HEK293 (cell line): ENCODE results near the gene ATPAF2.
A peak's percentile ranks its signal among the peaks of the same experiment; 100 is the strongest.

Experiments
- CTCF ChIA-PET: fragments of 350-600 bp; formaldehyde crosslinking; extraction: SDS; loops from one replicate; lab custom pipeline; 2021; ENCODE audit warnings: antibody characterized with exemption; lab: Yijun Ruan, JAX
- POLR2A ChIA-PET: fragments of 300-600 bp; formaldehyde crosslinking; extraction: SDS; loops from one replicate; lab custom pipeline; 2020; ENCODE audit warnings: antibody characterized with exemption, inconsistent platforms; lab: Yijun Ruan, JAX
- H3K27ac ChIP-seq: fragments of 200-500 bp; sonication (Bioruptor generic); 2 replicates; pipeline ENCODE4 v1.5.1; 2014; ENCODE audit warnings: low read depth, low read length, control low read depth, inconsistent platforms; ENCODE audit errors: extremely low read depth
- H3K36me3 ChIP-seq, 2 experiments: fragments of 200-500 bp in 1 of 2; sonication (Bioruptor generic) in 1 of 2; 1 replicate in 1 of 2; 2 replicates in 1 of 2; pipeline ENCODE4 v1.5.1; 2014 to 2017; ENCODE audit warnings: inconsistent platforms in 2 of 2, low read length in 2 of 2; ENCODE audit not compliant: control insufficient read depth in 2 of 2, insufficient read depth in 1 of 2
- H3K4me1 ChIP-seq: fragments of 200-500 bp; sonication (Bioruptor generic); 2 replicates; pipeline ENCODE4 v1.5.1; 2014; ENCODE audit warnings: mild to moderate bottlenecking, low read length, inconsistent platforms; ENCODE audit not compliant: control insufficient read depth, insufficient read depth
- H3K4me3 ChIP-seq: 2 replicates; pipeline ENCODE4 v1.5.1; 2011; ENCODE audit warnings: low read depth, mild to moderate bottlenecking, control low read depth, low read length, moderate library complexity
- H3K9me3 ChIP-seq: fragments of 200-500 bp; sonication (Bioruptor generic); 2 replicates; pipeline ENCODE4 v1.5.1; 2014; ENCODE audit warnings: low read depth, low read length, inconsistent platforms; ENCODE audit not compliant: control insufficient read depth, insufficient read depth
- CTCF ChIP-seq: fragments of 450-650 bp; formaldehyde crosslinking; IDR thresholded peaks from 2 replicates; pipeline ENCODE4 v1.5.1; 2016; ENCODE audit warnings: missing biosample characterization, missing genetic modification characterization
- OVOL3 ChIP-seq: fragments of 450-650 bp; formaldehyde crosslinking; IDR thresholded peaks from 2 replicates; pipeline ENCODE4 v1.5.1; 2016; ENCODE audit warnings: missing biosample characterization, missing genetic modification characterization
- ZBTB8A ChIP-seq: fragments of 450-650 bp; formaldehyde crosslinking; IDR thresholded peaks from 2 replicates; pipeline ENCODE4 v1.5.1; 2016; ENCODE audit warnings: missing biosample characterization, missing genetic modification characterization
- ZEB2 ChIP-seq: fragments of 450-650 bp; formaldehyde crosslinking; IDR thresholded peaks from 2 replicates; pipeline ENCODE4 v1.5.1; 2016; ENCODE audit warnings: missing biosample characterization, missing genetic modification characterization
- ZFP41 ChIP-seq: fragments of 450-650 bp; formaldehyde crosslinking; IDR thresholded peaks from 2 replicates; pipeline ENCODE4 v1.5.1; 2016; ENCODE audit warnings: missing biosample characterization, missing genetic modification characterization, borderline replicate concordance
- ZNF114 ChIP-seq: fragments of 450-650 bp; formaldehyde crosslinking; IDR thresholded peaks from 2 replicates; pipeline ENCODE4 v1.5.0; 2017; ENCODE audit warnings: missing biosample characterization, missing genetic modification characterization
- ZNF146 ChIP-seq: fragments of 450-650 bp; formaldehyde crosslinking; IDR thresholded peaks from 2 replicates; pipeline ENCODE4 v1.5.1; 2016; ENCODE audit warnings: missing biosample characterization, missing genetic modification characterization
- ZNF221 ChIP-seq: fragments of 450-650 bp; formaldehyde crosslinking; IDR thresholded peaks from 2 replicates; pipeline ENCODE4 v1.5.1; 2017; ENCODE audit warnings: missing biosample characterization, missing genetic modification characterization, borderline replicate concordance
- ZNF274 ChIP-seq, 2 experiments: fragments of 200-500 bp in 1 of 2; fragments of 450-650 bp in 1 of 2; sonication (Bioruptor generic) in 1 of 2; formaldehyde crosslinking in 1 of 2; IDR thresholded peaks; 2 replicates each; pipeline versions ENCODE4 v1.5.1 to v1.6.1; 2014 to 2016; ENCODE audit warnings: borderline replicate concordance in 1 of 2, inconsistent platforms in 1 of 2, low read length in 1 of 2, missing biosample characterization in 1 of 2, missing genetic modification characterization in 1 of 2
- ZNF366 ChIP-seq: fragments of 450-650 bp; formaldehyde crosslinking; conservative IDR thresholded peaks from 2 replicates; pipeline ENCODE4 v1.5.1; 2016; ENCODE audit warnings: missing biosample characterization, missing genetic modification characterization
- ZNF416 ChIP-seq: fragments of 450-650 bp; formaldehyde crosslinking; IDR thresholded peaks from 2 replicates; pipeline ENCODE4 v1.5.1; 2016; ENCODE audit warnings: missing biosample characterization, missing genetic modification characterization
- ZNF549 ChIP-seq: fragments of 450-650 bp; IDR thresholded peaks from 2 replicates; pipeline ENCODE4 v1.5.1; 2018; ENCODE audit warnings: missing biosample characterization, missing genetic modification characterization, mild to moderate bottlenecking, inconsistent platforms, moderate library complexity
- ZNF555 ChIP-seq: fragments of 450-650 bp; formaldehyde crosslinking; conservative IDR thresholded peaks from 2 replicates; pipeline ENCODE4 v1.5.1; 2017; ENCODE audit warnings: missing biosample characterization, mild to moderate bottlenecking, missing genetic modification characterization, inconsistent platforms
- ZNF561 ChIP-seq: fragments of 450-650 bp; IDR thresholded peaks from 2 replicates; pipeline ENCODE4 v1.5.1; 2018; ENCODE audit warnings: missing biosample characterization, missing genetic modification characterization, borderline replicate concordance
- ZNF621 ChIP-seq: fragments of 450-650 bp; formaldehyde crosslinking; IDR thresholded peaks from 2 replicates; pipeline ENCODE4 v1.5.1; 2017; ENCODE audit warnings: missing biosample characterization, missing genetic modification characterization
- ZNF629 ChIP-seq: fragments of 450-650 bp; formaldehyde crosslinking; IDR thresholded peaks from 2 replicates; pipeline ENCODE4 v1.5.1; 2017; ENCODE audit warnings: missing biosample characterization, missing genetic modification characterization
- ZNF658 ChIP-seq: fragments of 450-650 bp; formaldehyde crosslinking; IDR thresholded peaks from 2 replicates; pipeline ENCODE4; 2016; ENCODE audit warnings: missing biosample characterization, missing genetic modification characterization
- ZXDB ChIP-seq: fragments of 450-650 bp; formaldehyde crosslinking; IDR thresholded peaks from 2 replicates; pipeline ENCODE4 v1.5.1; 2016; ENCODE audit warnings: missing biosample characterization, missing genetic modification characterization
- TF ChIP-seq, protein P1 (sequence below): fragments of 450-650 bp; formaldehyde crosslinking; conservative IDR thresholded peaks from 2 replicates; pipeline ENCODE4 v1.5.1; 2016; ENCODE audit warnings: low read depth, missing biosample characterization, missing genetic modification characterization
- TF ChIP-seq, protein P2 (sequence below): fragments of 450-650 bp; formaldehyde crosslinking; IDR thresholded peaks from 2 replicates; pipeline ENCODE4 v1.5.1; 2016; ENCODE audit warnings: missing biosample characterization, missing genetic modification characterization
- TF ChIP-seq, protein P3 (sequence below): fragments of 450-650 bp; formaldehyde crosslinking; IDR thresholded peaks from 2 replicates; pipeline ENCODE4 v1.5.1; 2017; ENCODE audit warnings: missing biosample characterization, missing genetic modification characterization

The ATPAF2 gene

GRCh38 chr17:18025241-18025944 lies 13.6 kb downstream of the ATPAF2 start:
- CTCF ChIA-PET = interaction anchor here (0.6 to 3.7 kb wide), 6 partner anchors 8 to 648 kb away, joined by 3 to 23 read pairs (median 5); no protein-coding TSS in a partner anchor

GRCh38 chr17:18021372-18021771 lies 17.6 kb downstream of the ATPAF2 start:
- POLR2A ChIA-PET = interaction anchor here (0.6 to 1.4 kb wide), 2 partner anchors 28 to 49 kb away, joined by 3 read pairs; partner anchors contain the start of genes DRC3 and TOM1L2
- no peaks in the 10 kb centered on the region for H3K9me3 ChIP-seq
- CTCF ChIA-PET = interaction anchor here (0.9 to 1.0 kb wide), 2 partner anchors 130 to 131 kb away, joined by 3 to 4 read pairs; no protein-coding TSS in a partner anchor
- no peaks in the 10 kb centered on the region for H3K4me1 ChIP-seq
- H3K36me3 ChIP-seq = peaks cover 0 to 44% of the 10 kb centered on the region in 2 experiments; a peak in 2 of 3 replicates
- no peak overlapping the region for H3K4me3 ChIP-seq
- TF ChIP-seq ZXDB (tag by site-specific recombination) (no peak), ZNF416 (tag by site-specific recombination) (no peak), ZBTB8A (tag by site-specific recombination) (no peak), OVOL3 (tag by site-specific recombination) (no peak), ZNF146 (no peak), ZEB2 (tag by site-specific recombination) (no peak), ZNF114 (tag by site-specific recombination) (no peak), ZNF658 (no peak), ZNF621 (tag by site-specific recombination) (no peak)
- TF ChIP-seq, protein P1, sequence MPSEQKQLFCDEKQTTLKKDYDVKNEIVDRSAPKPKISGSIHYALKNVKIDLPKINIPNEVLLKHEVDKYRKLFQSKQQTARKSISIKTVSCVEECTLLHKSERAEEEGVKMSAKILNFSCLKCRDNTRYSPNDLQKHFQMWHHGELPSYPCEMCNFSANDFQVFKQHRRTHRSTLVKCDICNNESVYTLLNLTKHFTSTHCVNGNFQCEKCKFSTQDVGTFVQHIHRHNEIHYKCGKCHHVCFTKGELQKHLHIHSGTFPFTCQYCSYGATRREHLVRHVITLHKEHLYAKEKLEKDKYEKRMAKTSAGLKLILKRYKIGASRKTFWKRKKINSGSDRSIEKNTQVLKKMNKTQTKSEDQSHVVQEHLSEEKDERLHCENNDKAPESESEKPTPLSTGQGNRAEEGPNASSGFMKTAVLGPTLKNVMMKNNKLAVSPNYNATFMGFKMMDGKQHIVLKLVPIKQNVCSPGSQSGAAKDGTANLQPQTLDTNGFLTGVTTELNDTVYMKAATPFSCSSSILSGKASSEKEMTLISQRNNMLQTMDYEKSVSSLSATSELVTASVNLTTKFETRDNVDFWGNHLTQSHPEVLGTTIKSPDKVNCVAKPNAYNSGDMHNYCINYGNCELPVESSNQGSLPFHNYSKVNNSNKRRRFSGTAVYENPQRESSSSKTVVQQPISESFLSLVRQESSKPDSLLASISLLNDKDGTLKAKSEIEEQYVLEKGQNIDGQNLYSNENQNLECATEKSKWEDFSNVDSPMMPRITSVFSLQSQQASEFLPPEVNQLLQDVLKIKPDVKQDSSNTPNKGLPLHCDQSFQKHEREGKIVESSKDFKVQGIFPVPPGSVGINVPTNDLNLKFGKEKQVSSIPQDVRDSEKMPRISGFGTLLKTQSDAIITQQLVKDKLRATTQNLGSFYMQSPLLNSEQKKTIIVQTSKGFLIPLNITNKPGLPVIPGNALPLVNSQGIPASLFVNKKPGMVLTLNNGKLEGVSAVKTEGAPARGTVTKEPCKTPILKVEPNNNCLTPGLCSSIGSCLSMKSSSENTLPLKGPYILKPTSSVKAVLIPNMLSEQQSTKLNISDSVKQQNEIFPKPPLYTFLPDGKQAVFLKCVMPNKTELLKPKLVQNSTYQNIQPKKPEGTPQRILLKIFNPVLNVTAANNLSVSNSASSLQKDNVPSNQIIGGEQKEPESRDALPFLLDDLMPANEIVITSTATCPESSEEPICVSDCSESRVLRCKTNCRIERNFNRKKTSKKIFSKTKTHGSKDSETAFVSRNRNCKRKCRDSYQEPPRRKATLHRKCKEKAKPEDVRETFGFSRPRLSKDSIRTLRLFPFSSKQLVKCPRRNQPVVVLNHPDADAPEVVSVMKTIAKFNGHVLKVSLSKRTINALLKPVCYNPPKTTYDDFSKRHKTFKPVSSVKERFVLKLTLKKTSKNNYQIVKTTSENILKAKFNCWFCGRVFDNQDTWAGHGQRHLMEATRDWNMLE (tag by site-specific recombination) = no peak
- H3K27ac ChIP-seq = no peak overlapping the region

More at GRCh38 chr17:18025241-18025944, 13.6 kb downstream of the ATPAF2 start:
- TF ChIP-seq, protein P2, sequence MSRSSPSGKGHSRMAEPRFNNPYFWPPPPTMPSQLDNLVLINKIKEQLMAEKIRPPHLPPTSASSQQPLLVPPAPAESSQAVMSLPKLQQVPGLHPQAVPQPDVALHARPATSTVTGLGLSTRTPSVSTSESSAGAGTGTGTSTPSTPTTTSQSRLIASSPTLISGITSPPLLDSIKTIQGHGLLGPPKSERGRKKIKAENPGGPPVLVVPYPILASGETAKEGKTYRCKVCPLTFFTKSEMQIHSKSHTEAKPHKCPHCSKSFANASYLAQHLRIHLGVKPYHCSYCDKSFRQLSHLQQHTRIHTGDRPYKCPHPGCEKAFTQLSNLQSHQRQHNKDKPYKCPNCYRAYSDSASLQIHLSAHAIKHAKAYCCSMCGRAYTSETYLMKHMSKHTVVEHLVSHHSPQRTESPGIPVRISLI (tag by site-specific recombination) = no peak
- TF ChIP-seq, protein P3, sequence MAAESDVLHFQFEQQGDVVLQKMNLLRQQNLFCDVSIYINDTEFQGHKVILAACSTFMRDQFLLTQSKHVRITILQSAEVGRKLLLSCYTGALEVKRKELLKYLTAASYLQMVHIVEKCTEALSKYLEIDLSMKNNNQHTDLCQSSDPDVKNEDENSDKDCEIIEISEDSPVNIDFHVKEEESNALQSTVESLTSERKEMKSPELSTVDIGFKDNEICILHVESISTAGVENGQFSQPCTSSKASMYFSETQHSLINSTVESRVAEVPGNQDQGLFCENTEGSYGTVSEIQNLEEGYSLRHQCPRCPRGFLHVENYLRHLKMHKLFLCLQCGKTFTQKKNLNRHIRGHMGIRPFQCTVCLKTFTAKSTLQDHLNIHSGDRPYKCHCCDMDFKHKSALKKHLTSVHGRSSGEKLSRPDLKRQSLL = peak; percentile 50; the same call in 1 of the 2 replicates
- TF ChIP-seq ZNF366 = no peak
- TF ChIP-seq, all 188 proteins: peak for 1
- no peaks in the 10 kb centered on the region for H3K4me1 ChIP-seq
- POLR2A ChIA-PET = no interaction called here
- no peak overlapping the region for H3K4me3 ChIP-seq
- H3K36me3 ChIP-seq = peaks cover 4 to 49% of the 10 kb centered on the region in 2 experiments; a peak in 2 of 3 replicates
- H3K27ac ChIP-seq = no peak overlapping the region
- no peaks in the 10 kb centered on the region for H3K9me3 ChIP-seq

DNA sequence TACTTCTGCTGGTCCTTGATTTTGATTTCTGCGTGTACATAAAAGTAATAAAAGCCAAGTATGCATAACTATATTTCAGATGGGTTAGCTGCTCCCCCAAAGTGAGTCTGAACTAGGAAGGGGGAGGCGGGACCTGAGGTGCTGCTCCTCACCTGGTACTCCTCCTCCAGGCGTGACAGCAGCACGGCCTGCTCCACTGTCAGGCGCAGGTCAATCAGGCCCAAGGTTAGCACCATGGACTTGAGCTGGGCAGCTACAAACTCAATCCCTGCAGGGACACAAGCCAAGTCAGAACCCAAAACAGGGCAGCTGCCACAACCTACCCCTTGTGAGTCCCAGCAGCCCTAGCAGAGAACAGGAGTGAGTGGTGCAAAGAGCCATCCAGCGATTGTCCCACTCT lies 18.0 kb downstream of the ATPAF2 start:
- Histone ChIP-seq H3K9me3 (no peaks in the 10 kb centered on the region), H3K4me3 (no peak overlapping the region), H3K4me1 (no peaks in the 10 kb centered on the region), H3K36me3 (peaks cover 0 to 41% of the 10 kb centered on the region in 2 experiments; a peak in 2 of 3 replicates), H3K27ac (no peak overlapping the region)
- ChIA-PET CTCF (interaction anchor here (1.0 kb wide), 1 partner anchor 130 kb away, joined by 4 read pairs; no protein-coding TSS in a partner anchor), POLR2A (interaction anchor here (0.6 kb wide), 1 partner anchor 28 kb away, joined by 3 read pairs; no protein-coding TSS in a partner anchor)
- TF ChIP-seq ZNF221 (tag by site-specific recombination) (no peak), ZNF629 (tag by site-specific recombination) (no peak), ZNF555 (no peak), ZFP41 (tag by site-specific recombination) (no peak), ZNF561 (tag by site-specific recombination) (no peak), ZNF549 (tag by site-specific recombination) (no peak), ZNF274 (IDR thresholded peaks at IDR 0.05; ENCODE audit: low read length) (no peak), ZNF274 (tag by site-specific recombination; IDR thresholded peaks at IDR 0.05; ENCODE audit: borderline replicate concordance) (no peak), CTCF (tag by site-specific recombination) (no peak)
